ENCODE measurements around the gene A1BG. TPM values are rescaled to one million over a fixed set of nuclear protein-coding genes. Genes with fewer than 3 reads are reported as not detected.
A peak's percentile ranks its signal among the peaks of the same experiment; 100 is the strongest.

Gene A1BG
- total RNA-seq, 2 donors from 2014 or later = 3.6 to 4.7 TPM

DNA sequence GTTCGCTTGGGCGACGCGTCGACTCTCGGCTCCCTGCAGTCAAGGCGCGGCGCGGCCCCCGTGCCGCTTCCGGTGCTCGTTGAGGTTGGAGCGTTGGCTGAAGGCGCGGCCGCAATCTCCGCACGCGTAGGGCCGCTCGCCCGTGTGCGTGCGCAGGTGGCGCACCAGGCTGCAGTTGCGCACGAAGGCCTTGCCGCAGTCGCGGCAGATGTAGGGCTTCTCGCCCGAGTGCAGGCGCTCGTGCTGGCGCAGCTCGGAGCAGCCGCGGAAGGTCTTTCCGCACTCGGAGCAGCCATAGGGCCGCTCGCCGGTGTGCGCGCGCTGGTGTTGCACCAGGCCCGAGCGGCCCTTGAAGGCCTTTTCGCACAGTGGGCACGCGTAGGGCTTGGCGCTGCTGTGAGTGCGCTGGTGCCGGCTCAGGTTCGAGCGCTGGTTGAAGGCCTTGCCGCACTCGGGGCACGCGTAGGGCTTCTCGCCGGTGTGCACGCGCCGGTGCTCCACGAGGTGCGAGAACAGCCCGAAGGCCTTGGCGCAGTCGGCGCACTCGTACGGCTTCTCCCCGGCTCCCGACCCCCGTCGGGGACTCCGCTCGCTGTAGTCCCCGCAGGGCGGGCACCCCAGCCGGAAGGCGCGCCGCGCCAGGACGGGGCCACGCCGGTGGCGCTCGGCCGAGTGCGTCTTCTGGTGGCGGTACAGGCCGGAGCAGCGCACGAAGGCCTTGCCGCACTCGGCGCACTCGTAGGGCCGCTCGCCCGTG is 14.6 kb upstream of the A1BG start:
- H3K27me3 ChIP-seq = no peaks in the 10 kb centered on the region
- H3K36me3 ChIP-seq = no peaks in the 10 kb centered on the region
- H3K4me1 ChIP-seq = no peaks in the 10 kb centered on the region
- no peak overlapping the region for H3K27ac ChIP-seq
- TF ChIP-seq, protein P1, sequence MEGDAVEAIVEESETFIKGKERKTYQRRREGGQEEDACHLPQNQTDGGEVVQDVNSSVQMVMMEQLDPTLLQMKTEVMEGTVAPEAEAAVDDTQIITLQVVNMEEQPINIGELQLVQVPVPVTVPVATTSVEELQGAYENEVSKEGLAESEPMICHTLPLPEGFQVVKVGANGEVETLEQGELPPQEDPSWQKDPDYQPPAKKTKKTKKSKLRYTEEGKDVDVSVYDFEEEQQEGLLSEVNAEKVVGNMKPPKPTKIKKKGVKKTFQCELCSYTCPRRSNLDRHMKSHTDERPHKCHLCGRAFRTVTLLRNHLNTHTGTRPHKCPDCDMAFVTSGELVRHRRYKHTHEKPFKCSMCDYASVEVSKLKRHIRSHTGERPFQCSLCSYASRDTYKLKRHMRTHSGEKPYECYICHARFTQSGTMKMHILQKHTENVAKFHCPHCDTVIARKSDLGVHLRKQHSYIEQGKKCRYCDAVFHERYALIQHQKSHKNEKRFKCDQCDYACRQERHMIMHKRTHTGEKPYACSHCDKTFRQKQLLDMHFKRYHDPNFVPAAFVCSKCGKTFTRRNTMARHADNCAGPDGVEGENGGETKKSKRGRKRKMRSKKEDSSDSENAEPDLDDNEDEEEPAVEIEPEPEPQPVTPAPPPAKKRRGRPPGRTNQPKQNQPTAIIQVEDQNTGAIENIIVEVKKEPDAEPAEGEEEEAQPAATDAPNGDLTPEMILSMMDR (IDR thresholded peaks at IDR 0.05) = no peak
- intact Hi-C loops (cut with DNase I) = no loop called here
- no peak for DNase-seq
- H3K9me3 ChIP-seq = no peaks in the 10 kb centered on the region
- no peak overlapping the region for H3K9ac ChIP-seq (ENCODE audit: low read depth in 2 of 2, low read length in 2 of 2)
- no peak overlapping the region for H3K4me3 ChIP-seq

DNA sequence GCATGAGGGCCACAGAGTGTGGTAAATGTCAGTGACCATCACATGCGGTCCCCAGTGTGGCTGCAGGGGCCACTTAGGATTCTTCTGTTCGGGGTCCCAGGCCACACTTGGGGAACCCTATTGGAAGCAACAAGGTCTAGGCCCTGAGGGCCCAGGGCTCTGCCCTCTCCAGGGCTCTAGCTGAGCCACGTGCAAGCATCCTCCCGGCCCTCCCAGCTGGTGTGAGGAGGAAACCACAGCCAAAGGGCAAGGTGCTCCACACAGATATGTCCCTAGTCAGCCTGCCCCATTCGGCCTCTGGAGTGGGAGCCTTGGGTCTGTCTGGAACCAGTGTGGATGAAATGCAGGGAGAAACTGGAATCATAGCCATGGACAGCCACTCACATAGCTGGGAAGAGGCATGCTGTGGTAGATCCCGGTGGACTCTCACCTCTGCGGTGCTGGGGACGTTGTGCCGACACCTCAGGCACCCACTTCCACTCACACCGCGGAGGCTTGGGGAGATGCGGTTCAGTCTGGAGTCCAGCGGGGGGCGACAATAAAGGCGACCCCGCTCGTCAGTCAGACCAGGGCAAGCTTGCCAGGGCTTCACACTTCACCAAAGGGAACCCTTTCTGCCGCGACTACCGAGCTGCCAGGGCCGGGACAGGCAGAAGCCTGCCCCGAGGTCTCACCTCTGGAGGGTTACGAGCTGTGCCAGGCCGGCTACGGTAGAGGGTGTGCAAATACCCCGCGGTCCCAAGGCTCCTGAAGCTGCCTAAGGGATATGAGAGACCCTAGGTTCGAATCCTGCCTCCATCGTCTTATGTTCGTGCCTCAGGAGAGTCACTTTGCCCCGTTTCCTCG is 13.5 kb upstream of the A1BG start:
- TF ChIP-seq, protein P1 (IDR thresholded peaks at IDR 0.05) = no peak
- Histone ChIP-seq H3K27ac (no peak overlapping the region), H3K9me3 (no peaks in the 10 kb centered on the region), H3K27me3 (no peaks in the 10 kb centered on the region), H3K4me1 (peaks cover under 1% of the 10 kb centered on the region), H3K9ac (ENCODE audit: low read depth in 2 of 2, low read length in 2 of 2) (no peak overlapping the region), H3K36me3 (no peaks in the 10 kb centered on the region), H3K4me3 (no peak overlapping the region)
- intact Hi-C loops (cut with DNase I) = no loop called here
- DNase-seq = no peak

DNA sequence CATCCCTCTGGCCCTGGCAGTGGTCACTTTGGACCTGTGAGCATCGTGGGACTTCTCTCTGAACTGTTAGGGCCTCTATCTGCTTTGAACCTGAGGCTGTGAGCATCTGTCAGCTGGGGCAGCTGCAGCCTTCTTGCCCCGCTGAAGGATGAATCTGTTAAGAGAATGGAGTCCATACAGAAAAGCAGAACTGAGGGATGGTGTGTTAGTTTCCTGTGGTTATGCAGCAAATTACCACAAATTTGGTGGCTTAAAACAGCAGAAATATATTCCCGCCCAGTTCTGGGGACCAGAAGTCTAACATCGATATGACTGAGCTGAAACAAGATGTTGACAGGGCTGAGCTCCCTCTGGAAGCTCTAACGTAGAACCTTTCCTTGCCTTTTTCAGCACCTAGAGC is 10.9 kb upstream of the A1BG start:
- Histone ChIP-seq H3K9ac (ENCODE audit: low read depth in 2 of 2, low read length in 2 of 2) (no peak overlapping the region), H3K27ac (no peak overlapping the region), H3K27me3 (no peaks in the 10 kb centered on the region), H3K9me3 (no peaks in the 10 kb centered on the region), H3K36me3 (no peaks in the 10 kb centered on the region), H3K4me3 (no peak overlapping the region), H3K4me1 (peaks cover 3% of the 10 kb centered on the region)
- DNase-seq = no peak
- intact Hi-C loops (cut with DNase I) = no loop called here
- TF ChIP-seq, protein P1 (IDR thresholded peaks at IDR 0.05) = no peak

DNA sequence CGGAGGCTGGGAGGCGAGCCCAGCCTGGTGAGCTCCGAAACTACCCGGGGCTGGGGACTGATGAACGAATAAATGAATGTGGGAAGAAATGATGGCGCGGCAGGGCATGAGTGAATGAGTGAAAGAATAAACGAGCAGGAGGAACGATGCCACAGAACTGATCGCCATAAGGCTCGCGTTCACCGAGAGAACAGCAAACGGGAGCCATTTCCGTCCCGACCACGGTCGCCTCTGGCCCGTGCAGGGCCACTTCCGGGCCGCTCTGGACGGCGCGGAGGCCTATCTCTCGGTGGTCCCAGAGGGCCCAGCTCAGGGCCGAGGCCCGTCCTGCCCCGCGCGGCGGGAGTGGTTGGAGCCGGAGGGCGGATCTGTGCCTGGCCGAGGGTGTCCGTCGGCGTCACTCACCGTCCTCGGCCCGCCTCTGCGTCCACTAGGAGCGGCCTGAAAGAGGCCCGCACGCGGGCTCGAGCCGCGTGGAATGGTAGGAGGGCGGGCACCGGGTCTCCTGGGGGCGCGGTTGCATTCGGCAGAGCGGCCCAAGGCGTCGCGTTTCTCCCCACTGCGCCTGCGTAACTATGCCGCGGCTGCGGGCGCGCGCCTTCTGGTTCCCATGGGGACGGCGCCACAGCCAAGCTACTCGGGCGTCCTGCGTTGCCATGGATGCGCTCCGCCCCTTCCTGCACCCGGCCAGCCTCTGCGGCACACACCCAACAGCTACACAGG is 9.1 kb upstream of the A1BG start, which contains the start of gene ZNF497:
ZNF497 (minus strand) TSS at position 480 of the 723 bp plus-strand sequence. CDS start 5,116 bp downstream, outside the sequence.
- TF ChIP-seq, protein P1 (IDR thresholded peaks at IDR 0.05) = no peak
- Histone ChIP-seq H3K4me3 (peak within 1 kb of the TSS; percentile 54), H3K4me1 (peaks cover 3% of the 10 kb centered on the region), H3K9ac (ENCODE audit: low read depth in 2 of 2, low read length in 2 of 2) (peak within 1 kb of the TSS; percentile 92 to 97), H3K9me3 (no peaks in the 10 kb centered on the region), H3K36me3 (no peaks in the 10 kb centered on the region), H3K27me3 (no peaks in the 10 kb centered on the region), H3K27ac (peak within 1 kb of the TSS; percentile 84)
- intact Hi-C loops (cut with DNase I) = loop anchor here (2.0 kb wide), 1 partner anchor 18 kb away; the partner anchor contains the start of gene ZNF837
- DNase-seq = peak; percentile 98

DNA sequence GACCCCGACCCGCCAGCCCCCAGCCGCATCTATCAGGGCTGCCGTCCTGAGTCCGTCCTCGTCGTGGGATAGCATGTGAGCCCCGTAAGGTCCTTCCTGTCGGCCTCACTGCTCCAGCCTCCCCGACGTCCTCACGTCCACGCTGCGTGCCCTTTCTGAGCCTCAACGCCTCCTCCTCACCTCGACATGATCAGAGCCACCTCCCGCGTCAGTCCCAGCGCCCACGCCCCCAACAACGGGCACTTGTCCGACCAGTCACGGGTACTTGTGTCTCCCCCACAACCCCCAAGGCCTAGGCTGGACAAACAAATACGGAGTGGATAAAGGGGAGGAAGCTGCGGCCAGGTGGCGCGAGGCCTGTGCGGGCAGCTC is 8.6 kb upstream of the A1BG start:
- Histone ChIP-seq H3K4me1 (peaks cover 3% of the 10 kb centered on the region), H3K9me3 (no peaks in the 10 kb centered on the region), H3K4me3 (peak overlapping the region; percentile 54), H3K36me3 (no peaks in the 10 kb centered on the region), H3K9ac (ENCODE audit: low read depth in 2 of 2, low read length in 2 of 2) (peak overlapping the region; percentile 92 to 97), H3K27ac (peak overlapping the region; percentile 84), H3K27me3 (no peaks in the 10 kb centered on the region)
- intact Hi-C loops (cut with DNase I) = loop anchor here (2.0 kb wide), 1 partner anchor 19 kb away; the partner anchor contains the start of gene ZNF837
- no peak for DNase-seq
- TF ChIP-seq, protein P1 (IDR thresholded peaks at IDR 0.05) = no peak

Data from colonic mucosa (tissue), 4 donors.